Measurements from ENCODE around the gene COG1. TPM values are rescaled to one million over a fixed set of nuclear protein-coding genes. Genes with fewer than 3 reads are reported as not detected.
A peak's percentile ranks its signal among the peaks of the same experiment; 100 is the strongest.

COG1 gene
- total RNA-seq, 1 donor from 2014 or later: 17.6 TPM

DNA sequence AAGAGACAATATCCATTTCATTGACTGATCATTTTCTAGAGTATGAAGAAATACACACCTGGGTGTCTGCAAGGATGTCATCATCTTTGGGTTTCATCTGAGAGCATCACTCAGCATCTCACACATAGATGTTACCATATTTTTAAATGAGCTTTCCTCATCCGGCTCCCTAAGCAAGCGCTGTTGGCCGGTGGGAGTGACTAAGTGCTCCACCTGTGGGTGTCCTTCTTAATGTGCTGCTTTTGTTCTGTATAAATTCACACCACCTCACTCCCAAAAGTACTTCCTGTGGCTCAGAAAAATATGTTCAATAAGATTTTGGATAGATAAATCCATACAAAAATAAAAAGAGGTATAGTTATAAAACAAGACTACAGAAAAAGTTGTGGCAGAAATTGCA, 20.6 kb upstream of the COG1 start:
- DNase-seq: no peak

DNA sequence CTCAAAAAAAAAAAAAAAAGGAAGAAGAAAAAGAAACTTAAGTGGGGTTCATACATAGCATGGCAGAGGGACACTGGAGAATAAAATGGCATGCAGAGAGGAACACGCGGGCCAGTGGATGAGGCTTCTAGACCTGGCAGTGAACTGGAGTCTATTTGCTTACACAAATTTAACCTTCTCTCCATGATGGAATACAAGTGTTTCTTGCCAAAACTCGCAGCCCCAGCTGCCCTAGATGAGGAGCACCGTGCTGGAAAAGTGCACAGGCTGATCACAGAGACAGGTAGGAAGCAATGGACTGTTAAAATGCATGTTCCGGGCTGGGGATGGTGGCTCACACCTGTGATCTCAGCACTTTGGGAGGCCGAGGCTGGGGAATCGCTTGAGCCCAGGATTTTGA, 18.7 kb upstream of the COG1 start:
- DNase-seq: no peak

DNA sequence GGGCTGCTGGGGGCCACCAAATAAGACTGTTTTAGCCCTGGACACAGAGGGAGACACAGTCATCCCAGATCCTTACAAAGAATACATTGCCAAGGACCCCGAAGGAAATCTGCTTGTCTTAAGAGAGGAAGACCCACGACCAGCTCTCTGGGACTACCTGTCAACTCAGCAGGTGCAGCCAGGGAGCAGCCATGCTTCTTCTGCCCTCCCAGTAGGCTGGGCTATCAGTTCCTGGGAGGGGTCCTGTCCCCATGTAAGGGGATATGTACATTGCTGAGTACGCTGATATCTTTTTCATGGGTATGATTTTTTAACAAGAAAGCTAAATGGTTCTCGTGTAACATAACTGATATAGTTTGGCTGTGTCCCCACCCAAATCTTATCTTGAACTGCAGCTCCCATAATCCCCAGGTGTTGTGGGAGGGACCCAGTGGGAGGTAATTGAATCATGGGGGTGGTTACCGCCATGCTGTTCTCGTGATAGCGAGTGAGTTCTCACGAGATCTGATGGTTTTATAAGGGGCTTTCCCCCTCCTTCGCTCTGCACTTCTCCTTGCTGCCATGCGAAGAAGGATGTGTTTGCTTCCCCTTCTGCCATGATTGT, 16.8 kb upstream of the COG1 start:
- DNase-seq: no peak

DNA sequence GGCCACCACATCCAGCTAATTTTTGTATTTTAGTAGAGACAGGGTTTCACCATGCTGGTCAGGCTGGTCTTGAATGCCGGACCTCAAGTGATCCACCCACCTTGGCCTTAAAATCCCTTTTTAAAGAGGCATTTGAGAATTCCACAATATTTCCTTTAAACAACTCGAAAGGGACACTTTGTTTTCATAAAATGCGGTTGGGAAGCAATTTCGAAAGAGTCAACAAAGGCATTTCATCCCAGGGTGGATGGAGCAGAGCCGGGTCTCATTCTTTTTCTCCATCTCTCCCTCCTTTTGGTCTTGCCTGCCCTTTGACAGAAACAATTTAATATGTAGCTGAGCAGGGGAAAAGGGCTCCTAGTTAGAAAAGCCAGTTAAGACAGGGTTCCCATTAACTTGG, 13.5 kb upstream of the COG1 start:
- no peak for DNase-seq

DNA sequence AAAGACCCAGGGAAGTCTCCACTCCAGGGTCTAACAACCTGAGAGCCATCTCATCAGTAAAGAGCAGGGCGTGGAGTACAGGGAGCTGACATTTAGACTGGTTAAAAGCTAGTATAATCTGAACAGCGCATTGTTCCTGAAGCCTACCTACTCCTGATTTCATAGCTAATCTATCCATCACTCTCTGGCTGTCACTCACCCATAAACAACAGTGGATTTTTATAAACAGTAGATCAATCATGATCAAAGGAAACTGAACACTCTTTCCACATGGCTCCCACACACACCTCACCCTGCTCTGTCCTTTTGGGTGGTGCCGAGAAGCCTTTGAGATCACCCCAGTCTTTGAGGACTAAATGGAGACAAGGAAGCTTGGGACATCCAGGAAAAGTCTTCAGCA, 13.0 kb upstream of the COG1 start:
- DNase-seq: no peak

DNA sequence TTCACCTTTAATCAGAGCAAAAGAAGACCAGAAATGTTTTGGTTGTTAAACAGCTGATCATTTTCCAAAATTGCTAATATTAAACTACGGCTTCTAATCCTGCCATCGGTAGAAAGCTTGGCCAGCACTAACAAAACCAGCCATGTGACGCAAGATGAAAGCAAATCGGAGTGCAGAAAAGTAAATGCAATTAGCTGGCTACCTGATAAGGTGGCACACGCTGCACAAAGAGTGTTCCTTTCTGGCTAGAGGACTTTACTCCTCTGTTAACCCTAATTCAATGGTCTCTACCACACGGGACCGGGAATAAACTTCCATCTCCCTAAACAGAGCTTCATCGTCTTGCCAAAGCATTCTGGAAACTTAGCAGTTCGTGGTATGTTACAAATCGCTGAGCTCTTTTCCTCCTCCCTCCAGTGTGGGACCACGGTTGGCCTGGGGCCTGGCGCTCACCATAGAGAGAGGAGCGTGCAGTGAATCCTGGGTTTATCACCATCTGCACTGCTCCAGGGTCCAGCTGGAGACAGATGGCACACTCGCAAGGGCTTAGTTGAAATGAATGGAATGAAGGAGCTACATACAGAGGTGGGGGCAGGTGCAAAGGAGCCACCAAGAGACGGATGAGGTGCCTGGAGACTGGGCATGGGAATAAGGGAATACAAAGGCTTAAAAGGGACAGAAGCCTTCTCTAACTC, 10.1 kb upstream of the COG1 start:
- DNase-seq: peak; percentile 85

DNA sequence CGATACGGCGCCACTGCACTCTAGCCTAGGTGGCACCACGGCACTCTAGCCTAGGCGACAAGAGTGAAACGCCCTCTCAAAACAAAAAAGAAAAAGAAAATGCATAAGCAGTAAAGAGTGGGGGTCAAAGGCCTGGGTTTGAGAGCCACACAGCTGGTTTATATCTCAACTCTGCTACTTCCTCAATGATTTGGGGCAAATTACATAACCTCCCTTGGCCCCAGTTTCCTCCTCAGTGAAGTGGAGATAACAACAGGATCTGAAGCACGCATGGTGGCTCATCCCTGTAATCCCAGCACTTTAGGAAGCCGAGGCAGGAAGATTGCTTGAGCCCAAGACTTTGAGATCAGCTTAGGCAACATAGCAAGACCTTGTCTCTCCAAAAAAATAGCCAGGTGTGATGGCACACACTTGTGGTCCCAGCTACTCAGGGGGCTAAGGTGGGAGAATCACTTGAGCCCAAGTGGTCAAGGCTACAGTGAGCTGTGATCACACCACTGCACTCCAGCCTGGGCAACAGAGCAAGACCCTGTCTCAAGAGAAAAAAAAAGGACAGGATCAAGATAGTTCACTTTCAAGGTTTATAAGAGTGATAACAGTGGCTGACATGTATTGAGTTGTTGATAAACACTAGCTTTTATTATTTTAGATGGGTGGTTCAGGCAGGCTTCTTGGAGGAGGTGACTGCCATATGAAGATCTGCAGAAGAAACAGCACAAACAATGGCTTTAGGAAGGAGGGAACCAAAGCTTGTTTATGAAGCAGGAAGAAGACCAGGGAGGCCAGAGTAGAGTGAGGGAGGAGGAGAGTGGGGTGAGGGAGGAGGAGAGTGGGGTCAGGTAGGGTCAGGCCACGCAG, 8.5 kb upstream of the COG1 start:
- no peak for DNase-seq

DNA sequence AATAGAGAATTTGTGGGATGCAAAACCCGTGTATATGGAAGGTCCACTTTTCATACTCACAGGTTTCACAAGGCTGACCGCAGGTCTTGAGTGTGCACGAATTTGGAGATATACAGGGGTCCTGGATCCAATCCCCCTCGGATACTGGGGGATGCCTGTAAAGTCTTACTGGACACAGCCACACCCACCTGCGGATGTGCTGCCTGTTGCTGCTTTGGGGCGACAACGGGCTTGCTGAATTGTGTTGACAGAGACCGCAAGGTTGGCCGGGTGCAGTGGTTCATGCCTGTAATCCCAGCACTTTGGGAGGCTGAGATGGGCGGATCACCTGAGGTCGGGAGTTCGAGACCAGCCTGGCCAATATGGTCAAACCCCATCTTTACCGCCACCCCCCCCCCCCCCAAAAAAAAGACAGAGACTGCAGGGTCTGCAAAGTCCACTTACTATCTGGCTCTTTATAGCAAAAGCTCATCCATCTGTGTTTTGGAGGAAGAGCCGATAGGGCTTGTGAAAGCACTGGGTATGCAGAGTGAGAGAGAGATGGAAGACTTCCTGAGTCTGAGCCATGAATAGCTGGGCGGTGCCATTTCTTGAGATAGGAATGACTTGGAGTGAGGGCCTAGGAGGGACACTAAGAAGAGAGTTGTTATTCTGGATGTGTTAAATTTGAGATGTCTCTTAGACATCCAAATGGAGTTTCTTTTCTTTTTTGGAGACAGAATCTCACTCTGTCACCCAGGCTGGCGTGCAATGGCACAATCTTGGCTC, 6.4 kb upstream of the COG1 start:
- no peak for DNase-seq

DNA sequence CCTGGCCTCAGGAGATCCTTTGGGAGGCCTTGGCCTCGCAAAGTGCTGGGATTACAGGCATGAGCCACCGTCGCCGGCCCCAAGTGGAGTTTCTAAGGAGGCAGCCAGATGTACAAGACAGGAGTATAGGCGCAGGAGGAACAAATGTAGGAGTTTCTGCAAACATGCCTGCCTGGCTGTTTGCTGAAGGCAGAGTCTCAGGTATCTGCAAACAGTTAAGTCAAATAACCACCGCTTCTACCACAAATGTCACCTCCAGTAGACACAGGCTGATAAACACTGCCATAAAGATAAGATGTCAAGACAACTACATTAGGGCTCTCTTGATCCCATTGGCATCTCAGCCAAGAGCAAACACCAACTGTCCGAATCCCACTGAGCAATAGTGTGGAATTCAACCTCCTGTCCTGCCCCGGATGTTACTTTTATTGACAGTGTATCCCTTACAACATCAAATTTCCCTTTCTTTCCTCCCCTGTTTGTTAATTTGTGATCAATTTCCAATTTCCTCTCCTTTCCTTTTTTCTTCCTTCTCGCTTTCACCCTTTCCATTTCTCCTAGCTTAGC, 5.6 kb upstream of the COG1 start:
- DNase-seq: no peak

DNA sequence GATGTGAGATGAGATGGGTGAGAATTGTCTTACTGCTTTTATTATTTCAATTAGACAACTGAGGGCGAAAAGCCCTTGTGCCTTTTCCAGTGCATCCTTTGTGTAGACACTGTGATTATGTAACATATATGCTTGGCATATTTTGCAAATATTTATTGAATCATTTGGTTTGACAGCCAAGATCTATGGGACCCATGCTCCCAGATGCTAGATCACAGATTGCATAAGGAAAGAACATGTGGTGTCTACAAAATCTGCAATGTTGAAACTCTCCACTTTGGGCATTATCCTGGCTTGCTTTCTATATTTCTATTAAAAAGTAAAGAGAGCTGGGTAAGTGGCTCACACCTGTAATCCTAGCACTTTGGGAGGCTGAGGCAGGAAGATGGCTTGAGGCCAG, 4.8 kb upstream of the COG1 start:
- DNase-seq: no peak

DNA sequence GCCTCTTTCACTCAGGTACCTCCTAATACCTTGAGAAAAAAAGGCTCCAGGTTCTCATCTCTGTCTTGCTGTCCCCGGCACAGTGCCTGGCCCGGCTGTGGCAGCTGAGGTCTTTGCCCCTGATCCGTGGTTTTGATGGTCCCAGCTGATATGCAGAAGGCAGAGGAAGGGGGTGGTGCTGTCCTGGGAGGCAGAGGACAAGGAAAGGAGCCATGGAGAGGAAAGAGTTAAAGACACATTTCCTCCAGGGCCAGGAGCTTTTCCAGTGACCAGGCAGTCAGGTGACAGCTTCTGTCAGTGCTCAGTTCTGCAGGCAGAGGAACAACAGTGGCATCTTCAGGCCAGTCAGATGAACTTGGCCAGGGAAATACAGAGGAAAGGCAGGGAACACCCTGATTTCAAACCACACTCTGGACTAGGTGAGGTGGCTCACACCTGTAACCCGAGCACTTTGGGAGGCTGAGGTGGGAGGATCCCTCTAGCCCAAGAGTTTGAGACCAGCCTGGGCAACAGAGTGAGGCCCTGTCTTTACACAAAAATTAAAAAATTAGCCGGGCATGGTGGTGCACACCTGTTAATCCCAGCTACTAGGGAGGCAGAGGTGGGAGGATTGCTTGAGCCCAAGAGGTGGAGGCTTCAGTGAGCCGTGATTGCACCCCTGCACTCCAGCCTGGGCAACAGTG, 3.3 kb upstream of the COG1 start:
- peak; percentile 57 for DNase-seq

DNA sequence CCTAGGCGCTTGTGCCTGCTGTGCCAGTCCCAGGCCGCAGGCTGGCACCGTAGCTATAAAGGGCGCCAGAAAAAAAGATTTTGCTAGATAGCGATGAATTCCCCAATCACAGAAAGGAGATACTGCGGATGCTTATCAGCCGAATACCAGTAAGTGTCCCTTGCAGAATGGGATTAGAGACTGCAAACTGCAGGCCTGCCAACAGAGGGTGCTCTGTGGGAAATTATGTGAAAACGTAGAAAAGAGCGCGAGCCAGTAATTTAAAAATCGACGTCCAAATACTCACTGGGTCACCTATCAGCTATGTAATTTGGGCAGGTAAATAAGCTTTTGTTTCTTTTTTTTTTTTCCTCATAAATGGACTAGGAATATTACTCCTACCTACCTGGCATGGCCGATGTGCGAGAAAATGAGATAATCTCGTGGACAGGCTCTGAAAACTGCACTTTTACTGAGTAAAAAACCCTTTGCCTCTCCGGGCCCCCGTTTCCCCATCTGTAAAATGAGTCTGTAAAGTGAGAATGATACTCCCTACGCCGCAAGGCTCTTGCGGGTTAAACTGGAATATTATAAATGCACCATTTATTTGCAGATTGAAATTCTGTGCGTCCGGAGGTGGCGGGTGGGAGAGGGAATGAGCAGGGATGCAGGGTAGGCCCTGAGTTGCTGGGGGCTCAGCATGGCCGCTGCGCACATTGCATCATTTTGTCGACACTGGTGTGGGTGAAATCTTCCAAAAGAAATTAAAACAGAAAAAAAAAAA, 1.2 kb upstream of the COG1 start:
- peak; percentile 86 for DNase-seq

DNA sequence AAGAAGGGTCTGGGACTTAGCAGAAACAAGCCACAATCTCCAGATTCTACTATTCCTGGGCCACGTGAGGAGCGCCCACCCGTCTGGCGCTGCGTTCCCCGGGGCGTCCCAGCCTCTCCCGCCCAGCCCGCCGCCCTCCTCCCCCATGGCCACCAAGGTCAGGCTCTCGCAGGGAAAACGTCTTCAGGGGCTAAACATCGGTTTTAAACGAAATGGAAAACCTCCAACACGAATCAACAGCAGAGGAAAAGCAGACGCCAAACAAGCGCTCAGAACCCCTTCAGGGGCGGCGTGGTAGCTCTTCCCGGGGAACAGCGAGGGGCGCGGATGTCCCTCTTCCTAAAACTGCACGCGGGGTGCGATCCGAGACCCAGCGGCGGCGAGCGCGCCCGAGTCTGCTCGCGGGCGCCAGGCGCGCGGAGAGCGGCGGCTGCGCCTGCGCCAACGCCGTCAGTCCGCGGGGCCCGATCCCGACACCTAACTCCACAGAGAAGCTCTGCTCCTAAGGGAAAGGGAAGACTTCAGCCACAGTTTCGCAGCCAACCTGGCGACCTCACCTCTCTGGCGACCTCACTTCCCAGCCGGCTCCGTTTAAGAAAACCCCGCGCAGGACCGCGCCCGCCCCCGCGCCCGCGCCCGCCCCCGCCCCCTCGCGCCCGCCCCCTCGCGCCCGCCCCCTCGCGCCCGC, 505 bp upstream of the COG1 start:
- peak; percentile 79 for DNase-seq

DNA sequence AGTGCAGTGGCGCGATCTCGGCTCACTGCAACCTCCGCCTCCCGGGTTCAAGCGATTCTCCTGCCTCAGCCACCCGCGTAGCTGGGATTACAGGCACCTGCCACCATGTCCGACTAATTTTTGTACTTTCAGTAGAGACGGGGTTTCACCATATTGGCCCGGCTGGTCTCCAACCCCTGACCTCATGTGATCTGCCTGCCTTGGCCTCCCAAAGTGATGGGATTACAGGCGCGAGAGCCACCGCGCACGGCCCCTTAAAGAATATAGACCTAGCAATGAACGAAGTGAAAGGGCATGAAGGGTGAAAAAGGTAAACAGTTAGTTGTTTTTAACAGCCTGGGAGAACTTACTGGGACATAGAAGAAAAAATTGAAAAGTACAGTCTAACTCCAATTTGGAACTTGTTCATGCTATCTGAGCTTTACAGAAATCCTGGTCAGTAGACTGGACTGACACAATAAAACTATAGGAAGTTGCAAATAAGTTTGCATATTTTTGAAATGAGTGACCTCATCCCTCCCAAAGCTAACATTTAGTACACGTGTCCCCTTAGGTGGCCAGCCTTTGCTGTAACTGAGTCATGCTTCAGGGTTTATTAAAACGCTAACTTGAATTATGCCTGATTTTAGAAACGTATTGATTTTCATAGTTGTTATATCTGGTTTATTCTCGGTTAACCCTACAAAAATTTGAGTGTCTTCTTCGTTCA, 1.8 kb downstream of the COG1 start:
- DNase-seq: no peak

DNA sequence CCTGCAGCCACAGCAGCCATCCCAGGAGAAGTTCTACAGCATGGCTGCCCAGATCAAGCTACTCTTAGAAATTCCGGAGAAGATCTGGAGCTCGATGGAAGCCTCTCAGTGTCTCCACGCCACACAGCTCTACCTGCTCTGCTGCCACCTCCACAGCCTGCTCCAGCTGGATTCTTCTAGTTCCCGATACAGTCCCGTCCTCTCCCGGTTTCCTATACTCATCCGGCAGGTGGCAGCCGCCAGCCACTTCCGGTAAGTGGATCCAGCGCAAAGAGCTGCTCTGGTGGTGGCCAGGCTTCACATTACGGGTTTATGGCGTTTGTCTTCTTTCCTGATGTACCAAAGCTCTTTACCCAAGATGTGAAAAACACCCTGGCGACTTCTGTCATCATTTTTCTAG, 3.6 kb downstream of the COG1 start:
- DNase-seq: peak; percentile 41

DNA sequence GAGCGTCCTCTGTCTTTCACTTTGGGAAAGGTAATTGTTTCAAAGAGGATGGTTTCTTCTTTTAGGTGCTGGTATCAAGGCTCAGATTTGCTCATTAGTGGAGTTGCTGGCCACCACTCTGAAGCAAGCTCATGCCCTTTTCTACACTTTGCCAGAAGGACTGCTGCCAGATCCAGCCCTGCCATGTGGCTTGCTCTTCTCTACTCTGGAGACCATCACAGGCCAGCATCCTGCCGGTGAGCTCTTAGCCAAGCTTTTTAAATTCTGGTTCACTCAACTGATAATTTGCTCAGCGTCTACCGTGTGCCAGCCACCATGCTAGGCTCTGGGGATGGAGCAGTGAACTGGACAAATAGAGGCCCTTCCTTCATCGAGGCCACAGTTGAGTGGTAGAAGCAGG, 4.3 kb downstream of the COG1 start:
- DNase-seq: no peak

DNA sequence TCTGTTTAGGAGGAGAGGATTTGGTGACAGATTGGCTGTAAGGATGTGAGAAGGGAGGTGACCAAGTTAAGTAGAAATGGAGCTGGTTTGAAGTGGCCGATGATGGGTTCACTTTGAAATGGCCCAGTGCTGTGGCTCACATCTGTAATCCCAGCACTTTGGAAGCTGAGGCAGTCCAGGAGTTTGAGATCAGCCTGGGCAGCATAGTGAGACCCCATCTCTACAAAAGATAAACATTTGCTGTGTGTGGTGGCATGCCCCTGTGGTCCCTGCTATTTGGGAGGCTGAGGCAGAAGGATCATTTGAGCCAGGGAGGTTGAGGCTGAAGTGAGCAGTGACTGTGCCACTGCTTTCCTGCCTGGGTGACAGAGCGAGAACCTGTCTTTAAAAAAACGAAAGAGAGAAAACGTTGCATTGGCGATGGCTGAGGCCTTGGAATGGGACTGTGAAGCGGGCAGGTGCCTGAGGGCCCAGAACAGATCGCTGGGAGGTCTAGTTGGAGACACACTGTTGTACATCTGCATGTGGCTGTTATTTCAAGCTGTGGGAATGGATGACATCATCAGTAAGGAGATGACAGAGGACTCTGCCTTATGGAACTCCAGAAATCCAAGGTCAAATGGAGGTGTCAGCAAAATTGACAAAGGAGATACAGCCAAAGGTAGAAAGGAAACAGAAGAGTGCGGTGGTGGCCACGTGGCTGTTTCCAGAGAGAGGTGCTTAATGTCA, 5.5 kb downstream of the COG1 start:
- DNase-seq: no peak

DNA sequence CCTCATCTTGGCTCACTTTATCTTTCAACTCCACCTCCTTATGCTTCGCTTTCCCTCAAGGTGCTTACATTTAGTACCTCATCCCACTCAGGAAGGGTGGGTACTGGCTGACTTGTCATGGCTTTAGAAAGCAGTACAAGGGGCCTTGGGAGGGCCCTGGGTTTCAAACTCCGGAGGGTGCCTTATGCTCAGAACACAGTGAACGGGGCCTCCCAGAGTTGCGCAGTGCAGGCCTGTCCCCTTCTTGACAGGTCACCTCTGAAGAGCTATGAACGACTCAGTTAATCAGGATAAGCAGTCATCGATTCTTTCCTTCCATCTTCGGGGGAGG, 6.0 kb downstream of the COG1 start:
- DNase-seq: no peak

DNA sequence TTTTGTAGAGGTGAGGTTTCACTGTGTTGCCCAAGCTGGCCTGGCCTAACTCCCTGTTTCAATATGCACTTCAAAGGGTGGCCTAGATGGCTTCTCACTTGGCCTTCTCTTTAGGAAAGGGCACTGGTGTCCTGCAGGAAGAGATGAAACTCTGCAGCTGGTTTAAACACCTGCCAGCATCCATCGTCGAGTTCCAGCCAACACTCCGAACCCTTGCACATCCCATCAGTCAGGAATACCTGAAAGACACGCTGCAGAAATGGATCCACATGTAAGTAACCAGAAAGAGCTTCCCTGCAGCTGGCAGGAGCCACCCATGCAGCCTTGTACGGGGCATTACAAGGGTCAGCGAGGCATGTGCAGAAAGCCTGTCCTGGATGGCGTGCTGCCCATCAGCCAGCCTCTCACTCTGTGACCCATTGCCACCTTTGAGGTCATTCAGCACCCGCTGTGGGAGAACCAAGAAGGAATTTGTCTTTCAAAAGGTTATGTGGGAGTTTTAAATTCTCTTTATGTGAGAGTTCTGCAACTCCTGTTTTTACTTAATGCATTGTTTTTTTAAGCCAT, 7.0 kb downstream of the COG1 start:
- DNase-seq: no peak

Data from tongue (tissue), 2 donors.